GM23338 (cell line): ENCODE data around the gene ZBTB5. TPM values are rescaled to one million over a fixed set of nuclear protein-coding genes. Genes with fewer than 3 reads are reported as not detected.
"Not testable (repeated sequence)": the region's sequence is repeated elsewhere in the genome, so short reads cannot be mapped to it uniquely, and the experiment has no call there.

ENCODE experiments used
- ATAC-seq: fragments of 200-7000 bp; cut with Tn5 transposase; 3 replicates; pipeline ENCODE4 v1.9.1; 2020
- DNase-seq: peaks from one replicate; pipeline ENCODE4 v3.0.0-alpha.2; 2015; ENCODE audit warnings: low spot score
- H2AFZ ChIP-seq: fragments of 200-600 bp; sonication (generic); 2 replicates; pipeline ENCODE4 v1.8.0; 2016; ENCODE audit warnings: antibody characterized with exemption, mild to moderate bottlenecking, moderate library complexity
- H3F3A ChIP-seq: fragments of 200-600 bp; sonication (generic); replicated peaks from 2 replicates; pipeline ENCODE4 v1.8.0; 2017; ENCODE audit warnings: antibody characterized with exemption, mixed run types, low read depth
- H3K27ac ChIP-seq: fragments of 200-600 bp; sonication (generic); 2 replicates; pipeline ENCODE4 v1.6.1; 2016; ENCODE audit warnings: low read depth
- H3K27me3 ChIP-seq: fragments of 200-600 bp; sonication (generic); 2 replicates; pipeline ENCODE4 v1.8.0; 2016; ENCODE audit warnings: mild to moderate bottlenecking, mixed run types, moderate library complexity; ENCODE audit not compliant: insufficient read depth
- H3K36me3 ChIP-seq: fragments of 200-600 bp; sonication (generic); 2 replicates; pipeline ENCODE4 v1.8.0; 2016; ENCODE audit warnings: mild to moderate bottlenecking; ENCODE audit not compliant: insufficient read depth
- H3K4me1 ChIP-seq: fragments of 200-600 bp; sonication (generic); 2 replicates; pipeline ENCODE4 v1.8.0; 2016; ENCODE audit warnings: mild to moderate bottlenecking, moderate library complexity; ENCODE audit not compliant: insufficient read depth
- H3K4me2 ChIP-seq: fragments of 200-600 bp; sonication (generic); 2 replicates; pipeline ENCODE4 v1.7.1; 2017; ENCODE audit warnings: mixed run types
- H3K4me3 ChIP-seq: fragments of 200-600 bp; sonication (generic); 2 replicates; pipeline ENCODE4 v1.6.1; 2016; ENCODE audit warnings: mixed run types
- H3K79me2 ChIP-seq: fragments of 200-600 bp; sonication (generic); replicated peaks from 2 replicates; pipeline ENCODE4 v1.8.0; 2017; ENCODE audit warnings: mild to moderate bottlenecking; ENCODE audit not compliant: insufficient read depth
- H3K9me2 ChIP-seq: fragments of 200-600 bp; sonication (generic); 2 replicates; pipeline ENCODE4 v1.8.0; 2017; ENCODE audit not compliant: insufficient read depth
- H4K20me1 ChIP-seq: fragments of 200-600 bp; sonication (generic); replicated peaks from 2 replicates; pipeline ENCODE4 v1.8.0; 2017; ENCODE audit warnings: mild to moderate bottlenecking; ENCODE audit not compliant: insufficient read depth
- H3K27ac Mint-ChIP-seq: 2 replicates; pipeline ENCODE4 v1.8.0; 2020; ENCODE audit warnings: inconsistent platforms, mild to moderate bottlenecking, moderate library complexity, mixed read lengths
- H3K27me3 Mint-ChIP-seq: 3 replicates; pipeline ENCODE4 v1.8.0; 2022; ENCODE audit warnings: low read depth, mild to moderate bottlenecking, moderate library complexity, mixed read lengths, inconsistent platforms; ENCODE audit not compliant: insufficient read depth, poor library complexity
- H3K36me3 Mint-ChIP-seq: 3 replicates; pipeline ENCODE4 v1.8.0; 2021; ENCODE audit warnings: low read depth, mild to moderate bottlenecking, inconsistent platforms, moderate library complexity, mixed read lengths
- H3K4me1 Mint-ChIP-seq: 3 replicates; pipeline ENCODE4 v1.8.0; 2020; ENCODE audit warnings: mild to moderate bottlenecking, inconsistent platforms, mixed read lengths
- H3K4me3 Mint-ChIP-seq: 3 replicates; pipeline ENCODE4 v1.8.0; 2021; ENCODE audit warnings: moderate library complexity, mild to moderate bottlenecking, inconsistent platforms, mixed read lengths
- H3K9me3 Mint-ChIP-seq: 3 replicates; pipeline ENCODE4 v1.8.0; 2020; ENCODE audit warnings: moderate library complexity, mild to moderate bottlenecking, inconsistent platforms, mixed read lengths
- EZH2 ChIP-seq: fragments of 200-600 bp; sonication (generic); IDR thresholded peaks from one replicate; pipeline ENCODE4 v1.8.0; 2017; ENCODE audit warnings: antibody characterized with exemption, mild to moderate bottlenecking, low read depth; ENCODE audit not compliant: unreplicated experiment
- EZH2phosphoT487 ChIP-seq: fragments of 200-600 bp; sonication (generic); IDR thresholded peaks from one replicate; pipeline ENCODE4 v1.8.1; 2018; ENCODE audit warnings: antibody characterized with exemption; ENCODE audit not compliant: unreplicated experiment
- ZNF331 ChIP-seq: fragments of 250-450 bp; sonication (Bioruptor Pico); IDR thresholded peaks from 2 replicates; pipeline ENCODE4 v1.5.0; 2020; ENCODE audit warnings: low read depth, mild to moderate bottlenecking, moderate library complexity
- polyA plus RNA-seq: library from polyadenylated mRNA; unstranded; fragments of >200 nt; fragmentation: Nextera tagmentation; extraction: Ambion mirVana; gene quantifications from 2 replicates; pipeline ENCODE4 v1.2.1, GENCODE V29; 2016
- total RNA-seq: library from RNA; depleted of rRNA; stranded (reverse); fragments of >200 nt; shearing (Covaris generic); gene quantifications from 2 replicates; pipeline ENCODE4 v1.2.3, GENCODE V29; 2014
- TF ChIP-seq, protein P1 (sequence below): IDR thresholded peaks from 2 replicates; pipeline ENCODE4 v1.6.1; 2016; ENCODE audit warnings: antibody characterized with exemption
- TF ChIP-seq, protein P2 (sequence below): IDR thresholded peaks from one replicate; pipeline ENCODE4 v1.6.1; 2018; ENCODE audit warnings: antibody characterized with exemption; ENCODE audit not compliant: unreplicated experiment
- TF ChIP-seq, protein P3 (sequence below), 2 experiments: fragments of 200-600 bp in 1 of 2; sonication (generic) in 1 of 2; conservative IDR thresholded peaks; 2 replicates each; pipeline versions ENCODE4 v1.5.1 to v1.6.1; 2016 to 2017; ENCODE audit warnings: antibody characterized with exemption in 2 of 2, low read depth in 2 of 2, mild to moderate bottlenecking in 2 of 2, moderate library complexity in 1 of 2

The ZBTB5 gene
- total and polyA plus RNA-seq, 2 experiments from 2014 or later = 2.8 to 19.5 TPM

DNA sequence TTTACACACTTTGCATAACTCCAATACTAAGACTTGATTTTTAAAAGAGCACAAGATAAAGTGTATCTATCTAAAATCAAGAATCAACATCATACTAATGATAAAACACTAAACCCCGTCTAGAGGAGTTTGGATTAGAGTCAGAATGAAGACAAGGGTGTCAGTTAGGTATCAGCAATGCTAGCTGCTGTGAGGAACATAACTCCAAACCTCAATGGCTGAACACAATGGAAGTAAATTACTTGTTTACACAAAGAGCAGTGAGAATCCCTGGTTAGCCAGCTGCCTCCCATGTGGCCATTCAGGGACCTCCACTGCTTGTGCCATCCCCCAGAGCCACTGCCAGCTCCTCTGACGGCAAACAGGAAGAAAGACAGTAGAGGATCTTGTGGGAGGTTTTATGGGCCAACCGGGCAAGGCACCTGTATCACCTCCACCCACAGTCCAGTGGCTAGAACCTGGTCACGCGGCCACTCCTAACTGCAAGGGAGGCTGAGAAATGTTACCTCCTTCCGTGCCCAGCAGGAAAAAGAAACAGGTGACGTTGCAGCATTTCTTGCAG is 66.7 kb downstream of the ZBTB5 start:
- H3K27me3 ChIP-seq = no peaks in the 10 kb centered on the region

DNA sequence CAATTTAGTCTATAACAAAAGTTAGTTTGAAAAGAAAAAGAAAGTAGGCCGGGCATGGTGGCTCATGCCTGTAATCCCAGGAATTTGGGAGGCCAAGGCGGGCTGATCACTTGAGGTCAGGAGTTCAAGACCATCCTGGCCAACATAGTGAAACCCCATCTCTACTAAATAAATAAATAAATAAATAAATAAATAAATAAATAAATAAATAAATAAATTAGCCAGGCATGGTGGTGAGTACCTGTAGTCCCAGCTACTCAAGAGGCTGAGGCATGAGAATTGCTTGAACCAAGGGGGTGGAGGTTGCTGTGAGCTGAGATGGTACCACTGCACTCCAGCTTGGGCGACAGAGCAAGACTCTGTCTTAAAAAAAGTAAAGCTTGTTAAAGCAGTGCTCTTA is 67.3 kb downstream of the ZBTB5 start:
- H3K4me3 Mint-ChIP-seq, H3K9me3 Mint-ChIP-seq, ATAC-seq, H4K20me1 ChIP-seq, H3K27ac ChIP-seq, H3K36me3 Mint-ChIP-seq, DNase-seq, H2AFZ ChIP-seq, H3K4me2 ChIP-seq, H3K36me3 ChIP-seq, H3K4me1 ChIP-seq, H3K27me3 Mint-ChIP-seq, H3K27ac Mint-ChIP-seq, H3K27me3 ChIP-seq, H3F3A ChIP-seq, H3K4me3 ChIP-seq, H3K9me2 ChIP-seq, H3K4me1 Mint-ChIP-seq, H3K79me2 ChIP-seq: not testable (repeated sequence)

More for the DNA sequence above, 66.7 kb downstream of the ZBTB5 start:
- DNase-seq = no peak
- Mint-ChIP-seq H3K36me3 (no peaks in the 10 kb centered on the region), H3K4me1 (peaks cover 8% of the 10 kb centered on the region; the same call in 2 of the 3 replicates), H3K9me3 (no peaks in the 10 kb centered on the region), H3K27ac (no peak overlapping the region), H3K4me3 (no peak overlapping the region), H3K27me3 (peaks cover 2% of the 10 kb centered on the region)
- Histone ChIP-seq H3K4me1 (no peaks in the 10 kb centered on the region), H4K20me1 (no peaks in the 10 kb centered on the region), H3K4me3 (no peak overlapping the region), H2AFZ (no peak overlapping the region), H3K27ac (no peak overlapping the region), H3K79me2 (no peaks in the 10 kb centered on the region), H3F3A (no peaks in the 10 kb centered on the region), H3K36me3 (no peaks in the 10 kb centered on the region), H3K9me2 (no peaks in the 10 kb centered on the region), H3K4me2 (no peak overlapping the region)
- no peak; the same call in 2 of the 3 replicates for ATAC-seq
- TF ChIP-seq, protein P1, sequence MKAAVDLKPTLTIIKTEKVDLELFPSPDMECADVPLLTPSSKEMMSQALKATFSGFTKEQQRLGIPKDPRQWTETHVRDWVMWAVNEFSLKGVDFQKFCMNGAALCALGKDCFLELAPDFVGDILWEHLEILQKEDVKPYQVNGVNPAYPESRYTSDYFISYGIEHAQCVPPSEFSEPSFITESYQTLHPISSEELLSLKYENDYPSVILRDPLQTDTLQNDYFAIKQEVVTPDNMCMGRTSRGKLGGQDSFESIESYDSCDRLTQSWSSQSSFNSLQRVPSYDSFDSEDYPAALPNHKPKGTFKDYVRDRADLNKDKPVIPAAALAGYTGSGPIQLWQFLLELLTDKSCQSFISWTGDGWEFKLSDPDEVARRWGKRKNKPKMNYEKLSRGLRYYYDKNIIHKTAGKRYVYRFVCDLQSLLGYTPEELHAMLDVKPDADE = no peak
- TF ChIP-seq EZH2 (no peak), ZNF331 (CRISPR knock-in tag) (no peak)

DNA sequence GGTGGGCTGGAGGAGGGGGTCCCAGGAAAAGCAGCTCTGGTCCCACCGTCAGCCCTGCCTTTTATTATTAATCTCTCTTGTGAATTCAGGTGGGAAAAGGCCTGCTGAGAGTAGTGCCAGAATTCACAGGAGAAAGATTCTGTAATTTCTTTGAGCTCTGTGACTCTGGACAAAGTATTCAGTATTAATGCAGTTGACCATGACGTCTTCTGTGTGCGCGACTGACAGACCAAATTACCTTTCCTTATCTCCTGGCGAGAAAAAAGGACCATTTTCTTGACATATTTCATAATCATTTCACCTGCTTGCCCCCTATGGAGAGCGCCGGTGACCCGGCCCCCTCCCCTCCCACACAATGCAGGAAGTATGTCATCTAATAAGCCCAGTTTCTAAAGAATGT is 69.6 kb downstream of the ZBTB5 start:
- Mint-ChIP-seq H3K27me3 (peaks cover 2% of the 10 kb centered on the region), H3K4me1 (peaks cover 3% of the 10 kb centered on the region; the same call in 1 of the 3 replicates), H3K36me3 (no peaks in the 10 kb centered on the region), H3K27ac (no peak overlapping the region), H3K4me3 (no peak overlapping the region), H3K9me3 (no peaks in the 10 kb centered on the region)
- H3F3A ChIP-seq = no peaks in the 10 kb centered on the region
- no peaks in the 10 kb centered on the region for H3K36me3 ChIP-seq
- DNase-seq (no peak), ATAC-seq (no peak)
- no peak overlapping the region for H3K4me2 ChIP-seq
- no peaks in the 10 kb centered on the region for H4K20me1 ChIP-seq
- H3K27me3 ChIP-seq = no peaks in the 10 kb centered on the region
- no peaks in the 10 kb centered on the region for H3K4me1 ChIP-seq
- no peaks in the 10 kb centered on the region for H3K9me2 ChIP-seq
- no peak overlapping the region; the same call in 1 of the 2 replicates for H2AFZ ChIP-seq
- no peak overlapping the region for H3K27ac ChIP-seq
- no peaks in the 10 kb centered on the region for H3K79me2 ChIP-seq
- no peak overlapping the region for H3K4me3 ChIP-seq
- no peak for TF ChIP-seq EZH2
- TF ChIP-seq, protein P2, sequence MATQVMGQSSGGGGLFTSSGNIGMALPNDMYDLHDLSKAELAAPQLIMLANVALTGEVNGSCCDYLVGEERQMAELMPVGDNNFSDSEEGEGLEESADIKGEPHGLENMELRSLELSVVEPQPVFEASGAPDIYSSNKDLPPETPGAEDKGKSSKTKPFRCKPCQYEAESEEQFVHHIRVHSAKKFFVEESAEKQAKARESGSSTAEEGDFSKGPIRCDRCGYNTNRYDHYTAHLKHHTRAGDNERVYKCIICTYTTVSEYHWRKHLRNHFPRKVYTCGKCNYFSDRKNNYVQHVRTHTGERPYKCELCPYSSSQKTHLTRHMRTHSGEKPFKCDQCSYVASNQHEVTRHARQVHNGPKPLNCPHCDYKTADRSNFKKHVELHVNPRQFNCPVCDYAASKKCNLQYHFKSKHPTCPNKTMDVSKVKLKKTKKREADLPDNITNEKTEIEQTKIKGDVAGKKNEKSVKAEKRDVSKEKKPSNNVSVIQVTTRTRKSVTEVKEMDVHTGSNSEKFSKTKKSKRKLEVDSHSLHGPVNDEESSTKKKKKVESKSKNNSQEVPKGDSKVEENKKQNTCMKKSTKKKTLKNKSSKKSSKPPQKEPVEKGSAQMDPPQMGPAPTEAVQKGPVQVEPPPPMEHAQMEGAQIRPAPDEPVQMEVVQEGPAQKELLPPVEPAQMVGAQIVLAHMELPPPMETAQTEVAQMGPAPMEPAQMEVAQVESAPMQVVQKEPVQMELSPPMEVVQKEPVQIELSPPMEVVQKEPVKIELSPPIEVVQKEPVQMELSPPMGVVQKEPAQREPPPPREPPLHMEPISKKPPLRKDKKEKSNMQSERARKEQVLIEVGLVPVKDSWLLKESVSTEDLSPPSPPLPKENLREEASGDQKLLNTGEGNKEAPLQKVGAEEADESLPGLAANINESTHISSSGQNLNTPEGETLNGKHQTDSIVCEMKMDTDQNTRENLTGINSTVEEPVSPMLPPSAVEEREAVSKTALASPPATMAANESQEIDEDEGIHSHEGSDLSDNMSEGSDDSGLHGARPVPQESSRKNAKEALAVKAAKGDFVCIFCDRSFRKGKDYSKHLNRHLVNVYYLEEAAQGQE = no peak
- no peak for TF ChIP-seq ZNF331 (CRISPR knock-in tag)
- TF ChIP-seq, protein P3, sequence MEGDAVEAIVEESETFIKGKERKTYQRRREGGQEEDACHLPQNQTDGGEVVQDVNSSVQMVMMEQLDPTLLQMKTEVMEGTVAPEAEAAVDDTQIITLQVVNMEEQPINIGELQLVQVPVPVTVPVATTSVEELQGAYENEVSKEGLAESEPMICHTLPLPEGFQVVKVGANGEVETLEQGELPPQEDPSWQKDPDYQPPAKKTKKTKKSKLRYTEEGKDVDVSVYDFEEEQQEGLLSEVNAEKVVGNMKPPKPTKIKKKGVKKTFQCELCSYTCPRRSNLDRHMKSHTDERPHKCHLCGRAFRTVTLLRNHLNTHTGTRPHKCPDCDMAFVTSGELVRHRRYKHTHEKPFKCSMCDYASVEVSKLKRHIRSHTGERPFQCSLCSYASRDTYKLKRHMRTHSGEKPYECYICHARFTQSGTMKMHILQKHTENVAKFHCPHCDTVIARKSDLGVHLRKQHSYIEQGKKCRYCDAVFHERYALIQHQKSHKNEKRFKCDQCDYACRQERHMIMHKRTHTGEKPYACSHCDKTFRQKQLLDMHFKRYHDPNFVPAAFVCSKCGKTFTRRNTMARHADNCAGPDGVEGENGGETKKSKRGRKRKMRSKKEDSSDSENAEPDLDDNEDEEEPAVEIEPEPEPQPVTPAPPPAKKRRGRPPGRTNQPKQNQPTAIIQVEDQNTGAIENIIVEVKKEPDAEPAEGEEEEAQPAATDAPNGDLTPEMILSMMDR (conservative IDR thresholded peaks at IDR 0.05; ENCODE audit: low read depth in 2 of 2) = no peak
- TF ChIP-seq, protein P1 = no peak
- no peak for TF ChIP-seq EZH2phosphoT487
